ENCODE data around the gene MORC2.

DNA sequence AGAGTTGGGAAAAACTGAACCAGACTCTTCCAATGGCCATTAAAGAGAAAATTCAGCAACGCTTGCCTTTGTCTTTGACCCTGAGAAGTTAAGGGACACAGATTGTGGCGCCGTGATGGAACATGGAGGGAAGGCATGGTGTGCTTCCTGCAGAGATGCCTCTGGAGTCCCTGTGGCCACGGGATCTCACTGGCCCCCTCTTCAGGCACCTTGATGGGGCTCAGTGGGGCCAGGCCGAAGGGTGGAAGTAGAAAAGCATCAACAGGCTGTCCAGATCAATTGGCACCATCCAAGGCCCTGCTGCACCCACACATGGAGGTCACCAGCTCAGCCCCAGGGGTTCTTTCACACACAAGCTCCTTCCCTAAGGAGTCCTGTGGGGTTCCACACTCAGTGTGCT lies 42.9 kb downstream of the MORC2 start:
- TF ChIP-seq, protein P1, sequence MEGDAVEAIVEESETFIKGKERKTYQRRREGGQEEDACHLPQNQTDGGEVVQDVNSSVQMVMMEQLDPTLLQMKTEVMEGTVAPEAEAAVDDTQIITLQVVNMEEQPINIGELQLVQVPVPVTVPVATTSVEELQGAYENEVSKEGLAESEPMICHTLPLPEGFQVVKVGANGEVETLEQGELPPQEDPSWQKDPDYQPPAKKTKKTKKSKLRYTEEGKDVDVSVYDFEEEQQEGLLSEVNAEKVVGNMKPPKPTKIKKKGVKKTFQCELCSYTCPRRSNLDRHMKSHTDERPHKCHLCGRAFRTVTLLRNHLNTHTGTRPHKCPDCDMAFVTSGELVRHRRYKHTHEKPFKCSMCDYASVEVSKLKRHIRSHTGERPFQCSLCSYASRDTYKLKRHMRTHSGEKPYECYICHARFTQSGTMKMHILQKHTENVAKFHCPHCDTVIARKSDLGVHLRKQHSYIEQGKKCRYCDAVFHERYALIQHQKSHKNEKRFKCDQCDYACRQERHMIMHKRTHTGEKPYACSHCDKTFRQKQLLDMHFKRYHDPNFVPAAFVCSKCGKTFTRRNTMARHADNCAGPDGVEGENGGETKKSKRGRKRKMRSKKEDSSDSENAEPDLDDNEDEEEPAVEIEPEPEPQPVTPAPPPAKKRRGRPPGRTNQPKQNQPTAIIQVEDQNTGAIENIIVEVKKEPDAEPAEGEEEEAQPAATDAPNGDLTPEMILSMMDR (IDR thresholded peaks at IDR 0.05; ENCODE audit: low read length): no peak
- TF ChIP-seq EZH2 (optimal IDR thresholded peaks at IDR 0.05; ENCODE audit: low read depth, low read length): no peak

All from MM.1S (cell line).